ENCODE measurements around the gene MAB21L3. TPM values are rescaled to one million over a fixed set of nuclear protein-coding genes. Genes with fewer than 3 reads are reported as not detected.

MAB21L3 gene
- total RNA-seq, 1 donor from 2014 or later = 0.18 TPM

- Mint-ChIP-seq H3K4me1 (ENCODE audit: unreplicated experiment) (peaks cover 15% of the 10 kb centered on the region), H3K4me3 (ENCODE audit: unreplicated experiment) (no peak overlapping the region), H3K27me3 (ENCODE audit: unreplicated experiment) (peaks cover 2% of the 10 kb centered on the region), H3K9me3 (ENCODE audit: unreplicated experiment) (no peaks in the 10 kb centered on the region), H3K27ac (ENCODE audit: unreplicated experiment) (no peak overlapping the region), H3K36me3 (ENCODE audit: low read depth, unreplicated experiment) (no peaks in the 10 kb centered on the region)
- no peak for DNase-seq (ENCODE audit: low spot score)
- TF ChIP-seq, protein P1, sequence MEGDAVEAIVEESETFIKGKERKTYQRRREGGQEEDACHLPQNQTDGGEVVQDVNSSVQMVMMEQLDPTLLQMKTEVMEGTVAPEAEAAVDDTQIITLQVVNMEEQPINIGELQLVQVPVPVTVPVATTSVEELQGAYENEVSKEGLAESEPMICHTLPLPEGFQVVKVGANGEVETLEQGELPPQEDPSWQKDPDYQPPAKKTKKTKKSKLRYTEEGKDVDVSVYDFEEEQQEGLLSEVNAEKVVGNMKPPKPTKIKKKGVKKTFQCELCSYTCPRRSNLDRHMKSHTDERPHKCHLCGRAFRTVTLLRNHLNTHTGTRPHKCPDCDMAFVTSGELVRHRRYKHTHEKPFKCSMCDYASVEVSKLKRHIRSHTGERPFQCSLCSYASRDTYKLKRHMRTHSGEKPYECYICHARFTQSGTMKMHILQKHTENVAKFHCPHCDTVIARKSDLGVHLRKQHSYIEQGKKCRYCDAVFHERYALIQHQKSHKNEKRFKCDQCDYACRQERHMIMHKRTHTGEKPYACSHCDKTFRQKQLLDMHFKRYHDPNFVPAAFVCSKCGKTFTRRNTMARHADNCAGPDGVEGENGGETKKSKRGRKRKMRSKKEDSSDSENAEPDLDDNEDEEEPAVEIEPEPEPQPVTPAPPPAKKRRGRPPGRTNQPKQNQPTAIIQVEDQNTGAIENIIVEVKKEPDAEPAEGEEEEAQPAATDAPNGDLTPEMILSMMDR (IDR thresholded peaks at IDR 0.05; ENCODE audit: unreplicated experiment) = no peak
Measured at GRCh38 chr1:116169898-116170297, 58.7 kb downstream of the MAB21L3 start.

GRCh38 chr1:116170721-116171589 is 59.8 kb downstream of the MAB21L3 start:
- Mint-ChIP-seq H3K27me3 (ENCODE audit: unreplicated experiment) (peaks cover 2% of the 10 kb centered on the region), H3K36me3 (ENCODE audit: low read depth, unreplicated experiment) (no peaks in the 10 kb centered on the region), H3K9me3 (ENCODE audit: unreplicated experiment) (no peaks in the 10 kb centered on the region), H3K27ac (ENCODE audit: unreplicated experiment) (no peak overlapping the region), H3K4me1 (ENCODE audit: unreplicated experiment) (peaks cover 13% of the 10 kb centered on the region), H3K4me3 (ENCODE audit: unreplicated experiment) (no peak overlapping the region)
- no peak for DNase-seq (ENCODE audit: low spot score)
- TF ChIP-seq, protein P1 (IDR thresholded peaks at IDR 0.05; ENCODE audit: unreplicated experiment) = no peak

DNA sequence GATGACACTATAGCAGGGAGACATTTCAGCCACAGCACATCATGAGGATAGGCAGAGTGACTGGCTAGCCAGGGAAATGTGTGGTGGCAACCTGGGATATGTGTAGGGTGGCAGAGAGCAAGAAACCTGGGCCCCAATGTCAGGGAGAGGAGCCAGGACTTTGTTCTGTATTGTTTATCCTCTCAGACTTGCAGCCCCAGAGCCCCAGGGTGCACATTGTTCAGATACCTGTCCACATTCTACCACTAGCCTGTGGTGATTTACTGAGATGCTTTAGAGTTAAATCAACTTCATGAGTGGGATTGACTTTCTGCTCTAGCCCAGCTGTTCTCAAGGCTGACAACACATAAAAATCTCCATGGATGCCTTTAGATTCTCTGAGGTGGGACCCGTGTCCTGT is 61.5 kb downstream of the MAB21L3 start:
- H3K27me3 Mint-ChIP-seq (ENCODE audit: unreplicated experiment) = peaks cover 2% of the 10 kb centered on the region
- H3K27ac Mint-ChIP-seq (ENCODE audit: unreplicated experiment) = no peak overlapping the region
- no peaks in the 10 kb centered on the region for H3K9me3 Mint-ChIP-seq (ENCODE audit: unreplicated experiment)
- peaks cover 9% of the 10 kb centered on the region for H3K4me1 Mint-ChIP-seq (ENCODE audit: unreplicated experiment)
- no peak overlapping the region for H3K4me3 Mint-ChIP-seq (ENCODE audit: unreplicated experiment)
- no peak for DNase-seq (ENCODE audit: low spot score)
- H3K36me3 Mint-ChIP-seq (ENCODE audit: low read depth, unreplicated experiment) = no peaks in the 10 kb centered on the region
- TF ChIP-seq, protein P1 (IDR thresholded peaks at IDR 0.05; ENCODE audit: unreplicated experiment) = no peak

DNA sequence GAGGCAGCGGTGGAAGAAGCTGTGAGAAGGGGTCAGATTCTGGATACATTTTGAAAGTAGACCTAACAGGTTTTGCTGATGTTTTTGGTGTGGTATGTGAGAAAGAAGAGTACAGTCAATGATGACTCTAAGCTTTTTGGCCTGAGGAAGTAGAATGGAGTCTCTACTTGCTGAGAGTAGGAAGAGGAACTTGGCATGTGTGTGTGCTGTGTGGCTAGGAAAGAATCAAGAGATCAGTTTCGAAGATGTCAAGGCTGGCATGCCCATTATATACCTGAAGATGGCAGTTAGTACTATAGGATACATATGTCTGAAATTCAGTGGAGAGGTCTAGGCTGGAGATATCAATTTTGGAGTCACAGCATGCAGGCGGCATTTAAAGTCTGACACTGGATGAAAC is 64.4 kb downstream of the MAB21L3 start:
- Mint-ChIP-seq H3K9me3 (ENCODE audit: unreplicated experiment) (no peaks in the 10 kb centered on the region), H3K4me3 (ENCODE audit: unreplicated experiment) (no peak overlapping the region), H3K27ac (ENCODE audit: unreplicated experiment) (no peak overlapping the region), H3K36me3 (ENCODE audit: low read depth, unreplicated experiment) (no peaks in the 10 kb centered on the region), H3K27me3 (ENCODE audit: unreplicated experiment) (no peaks in the 10 kb centered on the region), H3K4me1 (ENCODE audit: unreplicated experiment) (no peaks in the 10 kb centered on the region)
- DNase-seq (ENCODE audit: low spot score) = no peak
- TF ChIP-seq, protein P1 (IDR thresholded peaks at IDR 0.05; ENCODE audit: unreplicated experiment) = no peak

- Mint-ChIP-seq H3K4me3 (ENCODE audit: unreplicated experiment) (no peak overlapping the region), H3K9me3 (ENCODE audit: unreplicated experiment) (no peaks in the 10 kb centered on the region), H3K27me3 (ENCODE audit: unreplicated experiment) (no peaks in the 10 kb centered on the region), H3K36me3 (ENCODE audit: low read depth, unreplicated experiment) (no peaks in the 10 kb centered on the region), H3K27ac (ENCODE audit: unreplicated experiment) (no peak overlapping the region), H3K4me1 (ENCODE audit: unreplicated experiment) (no peaks in the 10 kb centered on the region)
- TF ChIP-seq, protein P1 (IDR thresholded peaks at IDR 0.05; ENCODE audit: unreplicated experiment) = no peak
- DNase-seq (ENCODE audit: low spot score) = no peak
Measured at GRCh38 chr1:116176306-116176789, 65.1 kb downstream of the MAB21L3 start.

Data from endothelial cell (in vitro differentiated cells).